DOHH2 (cell line): ENCODE measurements around the gene FRMD3.

ENCODE experiments used
- EZH2phosphoT487 ChIP-seq: fragments of 200-600 bp; sonication (generic); IDR thresholded peaks from 2 replicates; pipeline ENCODE4 v1.6.1; 2017; ENCODE audit warnings: borderline replicate concordance, mild to moderate bottlenecking, antibody characterized with exemption, low read length, moderate library complexity, mixed read lengths
- TF ChIP-seq, protein P1 (sequence below): fragments of 200-600 bp; sonication (generic); IDR thresholded peaks from one replicate; pipeline ENCODE4 v1.5.1; 2014; ENCODE audit warnings: antibody characterized with exemption, mild to moderate bottlenecking, low read depth, low read length; ENCODE audit not compliant: poor library complexity, severe bottlenecking

DNA sequence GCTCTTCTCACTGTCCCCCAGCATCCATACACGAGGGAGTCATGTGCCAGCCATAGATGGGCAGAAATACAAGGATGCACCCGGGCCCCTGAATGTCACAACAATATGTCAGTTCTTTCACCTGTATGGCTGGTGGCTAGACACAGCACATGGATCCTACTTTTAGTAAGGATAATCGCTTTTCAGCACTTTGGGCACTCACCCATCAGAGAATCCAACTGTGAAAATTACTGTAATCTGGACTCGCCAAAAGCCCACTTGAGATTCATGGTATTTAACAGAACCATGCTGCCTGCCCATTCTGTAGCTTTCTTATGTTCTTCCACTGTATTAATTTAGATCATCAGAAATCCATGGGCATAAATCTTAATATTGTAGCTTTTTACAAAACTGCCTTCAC lies 124.8 kb downstream of the FRMD3 start:
- TF ChIP-seq, protein P1, sequence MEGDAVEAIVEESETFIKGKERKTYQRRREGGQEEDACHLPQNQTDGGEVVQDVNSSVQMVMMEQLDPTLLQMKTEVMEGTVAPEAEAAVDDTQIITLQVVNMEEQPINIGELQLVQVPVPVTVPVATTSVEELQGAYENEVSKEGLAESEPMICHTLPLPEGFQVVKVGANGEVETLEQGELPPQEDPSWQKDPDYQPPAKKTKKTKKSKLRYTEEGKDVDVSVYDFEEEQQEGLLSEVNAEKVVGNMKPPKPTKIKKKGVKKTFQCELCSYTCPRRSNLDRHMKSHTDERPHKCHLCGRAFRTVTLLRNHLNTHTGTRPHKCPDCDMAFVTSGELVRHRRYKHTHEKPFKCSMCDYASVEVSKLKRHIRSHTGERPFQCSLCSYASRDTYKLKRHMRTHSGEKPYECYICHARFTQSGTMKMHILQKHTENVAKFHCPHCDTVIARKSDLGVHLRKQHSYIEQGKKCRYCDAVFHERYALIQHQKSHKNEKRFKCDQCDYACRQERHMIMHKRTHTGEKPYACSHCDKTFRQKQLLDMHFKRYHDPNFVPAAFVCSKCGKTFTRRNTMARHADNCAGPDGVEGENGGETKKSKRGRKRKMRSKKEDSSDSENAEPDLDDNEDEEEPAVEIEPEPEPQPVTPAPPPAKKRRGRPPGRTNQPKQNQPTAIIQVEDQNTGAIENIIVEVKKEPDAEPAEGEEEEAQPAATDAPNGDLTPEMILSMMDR = no peak
- no peak for TF ChIP-seq EZH2phosphoT487
